ENCODE data around the gene EFCAB6.

- no peak for TF ChIP-seq CTCF (conservative IDR thresholded peaks at IDR 0.05; ENCODE audit: low read length)
- no peak for TF ChIP-seq EZH2phosphoT487 (IDR thresholded peaks at IDR 0.05; ENCODE audit: borderline replicate concordance, low read depth, low read length)
These were observed 35.5 kb upstream of the EFCAB6 start for GRCh38 chr22:43847376-43848289.
